K562 (cell line): ENCODE data around the gene C1orf116. TPM values are rescaled to one million over a fixed set of nuclear protein-coding genes. Genes with fewer than 3 reads are reported as not detected.
A peak's percentile ranks its signal among the peaks of the same experiment; 100 is the strongest.

Experiments used
- ATAC-seq: fragments of 200-7000 bp; cut with Tn5 transposase; 3 replicates; pipeline ENCODE4 v1.9.1; 2020; ENCODE audit warnings: moderate library complexity
- BruUV-seq: library from RNA; stranded (reverse); fragments of 400-500 nt; replicated peaks from 2 replicates; lab custom pipeline; 2021; lab: Mats Ljungman, UMichigan
- CTCF ChIA-PET: fragments of 300-600 bp; formaldehyde crosslinking; extraction: SDS; loops from one replicate; lab custom pipeline; 2021; ENCODE audit warnings: low intra/inter-chr PET ratio; lab: Yijun Ruan, JAX
- POLR2A ChIA-PET: fragments of 300-600, 350-650 bp; sonication (Branson Sonifier 250); formaldehyde crosslinking; extraction: SDS; loops from one replicate; lab custom pipeline; 2021; ENCODE audit warnings: antibody characterized with exemption, inconsistent platforms; lab: Yijun Ruan, JAX
- DNase-seq, 4 experiments: peaks; one replicate each; pipeline versions ENCODE4 v3.0.0 to v3.0.0-alpha.2; 2011 to 2018; ENCODE audit warnings: low spot score in 3 of 4, mixed read lengths in 3 of 4; ENCODE audit errors: extremely low read depth in 1 of 4
- FAIRE-seq: peaks from 2 replicates; lab custom pipeline; 2011; peaks lifted over from hg19 to GRCh38; lab: Jason Lieb, UNC
- H2AFZ ChIP-seq: 2 replicates; pipeline ENCODE4 v1.6.0; 2011; ENCODE audit warnings: low read depth, low read length, control low read depth, inconsistent platforms
- H3K27ac ChIP-seq: fragments of 200-600 bp; 3 replicates; pipeline ENCODE4 v1.8.0; 2011; ENCODE audit warnings: low read depth, mild to moderate bottlenecking, control low read depth, inconsistent platforms, low read length, moderate library complexity, mixed read lengths; ENCODE audit errors: extremely low read depth
- H3K27me3 ChIP-seq, 2 experiments: fragments of 300-600 bp in 1 of 2; 2 replicates in 1 of 2; 3 replicates in 1 of 2; pipeline versions ENCODE4 v1.6.0 to v1.8.0; 2011; ENCODE audit warnings: inconsistent platforms in 2 of 2, low read length in 2 of 2, mild to moderate bottlenecking in 1 of 2, mixed read lengths in 1 of 2, moderate library complexity in 1 of 2; ENCODE audit not compliant: control insufficient read depth in 2 of 2, insufficient read depth in 2 of 2
- H3K36me3 ChIP-seq: fragments of 300-600 bp; 3 replicates; pipeline ENCODE4 v1.8.0; 2011; ENCODE audit warnings: mild to moderate bottlenecking, low read length, inconsistent platforms; ENCODE audit not compliant: control insufficient read depth, insufficient read depth
- H3K4me1 ChIP-seq, 2 experiments: fragments of 200-600 bp in 1 of 2; replicated peaks in 1 of 2; 2 replicates in 1 of 2; 3 replicates in 1 of 2; pipeline versions ENCODE4 v1.5.1 to v1.8.0; 2011; ENCODE audit warnings: inconsistent platforms in 2 of 2, low read length in 2 of 2, mild to moderate bottlenecking in 1 of 2, mixed read lengths in 1 of 2, moderate library complexity in 1 of 2; ENCODE audit not compliant: control insufficient read depth in 2 of 2, insufficient read depth in 2 of 2
- H3K4me2 ChIP-seq: 2 replicates; pipeline ENCODE4 v1.6.1; 2011; ENCODE audit warnings: low read length, control low read depth, inconsistent platforms, mixed read lengths; ENCODE audit not compliant: insufficient read depth
- H3K4me3 ChIP-seq: fragments of 200-600 bp; sonication (generic), shearing (Covaris generic); 2 replicates; pipeline ENCODE4 v1.5.1; 2016; ENCODE audit warnings: control low read depth, inconsistent platforms
- H3K79me2 ChIP-seq: fragments of 200-600 bp; 3 replicates; pipeline ENCODE4 v1.8.0; 2011; ENCODE audit warnings: low read length, inconsistent platforms; ENCODE audit not compliant: control insufficient read depth, insufficient read depth
- H3K9ac ChIP-seq, 2 experiments: 2 replicates each; pipeline versions ENCODE4 v1.6.0 to v1.6.1; 2011; ENCODE audit warnings: low read depth in 2 of 2, low read length in 2 of 2, control low read depth in 1 of 2, inconsistent platforms in 1 of 2, mild to moderate bottlenecking in 1 of 2, mixed read lengths in 1 of 2; ENCODE audit not compliant: insufficient read depth in 1 of 2
- H3K9me1 ChIP-seq: one replicate; pipeline ENCODE4 v1.6.0; 2011; ENCODE audit warnings: inconsistent platforms, mild to moderate bottlenecking, low read length, moderate library complexity; ENCODE audit not compliant: control insufficient read depth, insufficient read depth
- H3K9me3 ChIP-seq: replicated peaks from 2 replicates; pipeline ENCODE4 v1.5.1; 2011; ENCODE audit warnings: low read depth, low read length, inconsistent platforms; ENCODE audit not compliant: control insufficient read depth, insufficient read depth
- H4K20me1 ChIP-seq: replicated peaks from 2 replicates; pipeline ENCODE4 v1.6.1; 2011; ENCODE audit warnings: low read length, inconsistent platforms, mixed read lengths; ENCODE audit not compliant: control insufficient read depth, insufficient read depth
- CBX3 ChIP-seq, 2 experiments: IDR thresholded peaks; 1 replicate in 1 of 2; 2 replicates in 1 of 2; pipeline ENCODE4 v1.6.1; 2012; ENCODE audit warnings: inconsistent platforms in 2 of 2, low read length in 2 of 2, borderline replicate concordance in 1 of 2, control low read depth in 1 of 2
- EHMT2 ChIP-seq: fragments of 450-650 bp; IDR thresholded peaks from 2 replicates; pipeline ENCODE4 v1.6.1; 2018; ENCODE audit warnings: antibody characterized with exemption
- MYBL2 ChIP-seq, 2 experiments: fragments of 450-650 bp in 1 of 2; sonication (generic) in 1 of 2; formaldehyde crosslinking in 1 of 2; IDR thresholded peaks; 2 replicates each; pipeline versions ENCODE4 v1.6.1 to v1.8.1; 2017 to 2022; ENCODE audit warnings: borderline replicate concordance in 1 of 2, inconsistent platforms in 1 of 2, low read depth in 1 of 2, mild to moderate bottlenecking in 1 of 2, missing genetic modification reagents in 1 of 2, moderate library complexity in 1 of 2
- NRF1 ChIP-seq, 2 experiments: fragments of 450-650 bp; IDR thresholded peaks in 1 of 2; conservative IDR thresholded peaks in 1 of 2; 2 replicates each; pipeline ENCODE4 v1.6.1; 2014; ENCODE audit warnings: mild to moderate bottlenecking in 2 of 2
- SIX5 ChIP-seq, 2 experiments: IDR thresholded peaks; 2 replicates each; pipeline ENCODE4 v1.6.1; 2011; ENCODE audit warnings: low read length in 2 of 2, borderline replicate concordance in 1 of 2, low read depth in 1 of 2, mild to moderate bottlenecking in 1 of 2, moderate library complexity in 1 of 2; ENCODE audit not compliant: insufficient read depth in 1 of 2
- SLC30A9 ChIP-seq: fragments of 250-450 bp; sonication (Bioruptor Pico); IDR thresholded peaks from 2 replicates; pipeline ENCODE4 v1.8.0; 2022; ENCODE audit warnings: mild to moderate bottlenecking, moderate library complexity
- TSC22D4 ChIP-seq: fragments of 450-650 bp; IDR thresholded peaks from 2 replicates; pipeline ENCODE4 v1.6.1; 2016; ENCODE audit warnings: missing genetic modification characterization, missing biosample characterization, control low read depth
- XRCC5 ChIP-seq: fragments of 200-400 bp; formaldehyde crosslinking; IDR thresholded peaks from 2 replicates; pipeline ENCODE4 v1.6.1; 2017; ENCODE audit warnings: low read depth, mild to moderate bottlenecking, low read length
- ZNF224 ChIP-seq: sonication (generic); formaldehyde crosslinking; IDR thresholded peaks from 2 replicates; pipeline ENCODE4 v1.8.0; 2022; ENCODE audit warnings: mild to moderate bottlenecking, missing genetic modification reagents
- WGBS: fragments of 100-300 bp; shearing (Covaris generic); methylation state at CpG from one replicate; pipeline ENCODE4 v1.1.6; 2016; ENCODE audit warnings: low coverage, mixed read lengths; ENCODE audit not compliant: insufficient coverage; ENCODE audit errors: missing lambda C conversion rate; 5-methylcytosine and 5-hydroxymethylcytosine counted together
- in situ Hi-C: fragments of 300-500 bp; cut with MboI; formaldehyde crosslinking; loops from 4 replicates; pipeline ENCODE4 v1.15.0; 2018; ENCODE audit warnings: inconsistent platforms, mixed read lengths
- intact Hi-C: fragments of 100-400 bp; cut with micrococcal nuclease; formaldehyde crosslinking; loops from 2 replicates; pipeline ENCODE4 v1.14.2; 2022
- polyA plus RNA-seq, 8 experiments: library from polyadenylated mRNA; depleted of rRNA in 4 of 8; stranded (reverse) in 5 of 8; unstranded in 3 of 8; fragments of >200 nt; fragmentation: Nextera tagmentation in 2 of 8; fragmentation: Illumina TruSeq in 1 of 8; extraction: Ambion mirVana in 2 of 8; extraction: Trizol in 1 of 8; gene quantifications; 2 replicates each; pipeline versions ENCODE4 v1.2.1 to v1.2.3, GENCODE V29; 2011 to 2014; ENCODE audit warnings: inconsistent platforms in 1 of 8, missing spikeins in 1 of 8
- total RNA-seq, 7 experiments: library from RNA; depleted of rRNA in 6 of 7; stranded (reverse); fragments of >200 nt in 6 of 7; fragmentation: Illumina TruSeq in 2 of 7; extraction: Trizol in 2 of 7; gene quantifications; 2 replicates each; pipeline versions ENCODE4 v1.2.1 to v1.2.3, GENCODE V29; 2011 to 2021; ENCODE audit warnings: low replicate concordance in 1 of 7
- TF ChIP-seq, protein P1 (sequence below): fragments of 450-650 bp; formaldehyde crosslinking; IDR thresholded peaks from 2 replicates; pipeline ENCODE4 v1.4.0; 2020; ENCODE audit warnings: mild to moderate bottlenecking
- TF ChIP-seq, protein P2 (sequence below): sonication (generic); formaldehyde crosslinking; IDR thresholded peaks from 2 replicates; pipeline ENCODE4 v1.8.1; 2023; ENCODE audit warnings: missing genetic modification reagents, mild to moderate bottlenecking, borderline replicate concordance
- TF ChIP-seq, protein P3 (sequence below): fragments of 450-650 bp; IDR thresholded peaks from 2 replicates; pipeline ENCODE4 v1.6.1; 2016

The C1orf116 gene
- total and polyA plus RNA-seq, 9 of the 15 experiments (the other 6 are each of a cell fraction or from before 2014, with no cell fraction given) = 0.62 to 3.0 (median 0.95) TPM

DNA sequence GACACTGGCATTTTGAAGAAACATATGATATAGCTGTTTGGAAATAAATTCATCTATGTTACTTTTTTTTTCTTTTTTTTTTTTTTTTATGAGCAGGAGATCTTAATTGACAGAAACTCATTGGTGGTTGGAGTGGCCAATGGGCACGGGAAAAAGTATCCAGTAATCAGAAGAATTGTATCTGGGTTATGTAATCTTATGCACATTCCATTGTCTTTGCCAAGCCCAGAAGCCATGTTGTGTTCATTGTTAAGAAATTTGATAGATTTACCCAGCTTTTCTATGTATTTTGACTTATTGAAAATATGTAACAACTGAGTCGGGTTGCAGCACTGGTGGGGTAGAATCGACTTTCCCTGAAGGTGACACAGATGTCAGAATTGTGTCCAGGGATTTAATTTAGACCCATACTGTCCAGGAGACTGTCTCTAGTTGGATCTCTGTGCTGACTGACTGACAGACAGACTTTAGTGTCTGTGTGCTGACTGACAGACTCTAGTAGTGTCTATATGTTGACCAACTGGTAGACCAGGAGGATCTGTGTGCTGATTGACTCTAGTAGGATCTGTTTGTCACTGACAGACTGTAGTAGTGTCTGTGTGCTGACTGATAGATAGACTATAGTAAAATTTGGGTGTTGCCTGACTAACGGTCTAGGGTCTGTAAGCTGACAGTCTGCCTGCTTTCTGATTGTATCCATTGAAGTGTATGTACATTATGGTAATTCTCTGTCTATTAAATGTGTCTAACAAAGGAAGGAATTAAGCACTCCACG lies 43.8 kb upstream of the C1orf116 start:
- DNase-seq (peak; percentile 33 to 47 (median 44)), FAIRE-seq (peak; percentile 58), ATAC-seq (peak; percentile 55)
- no peak overlapping the region for H3K9ac ChIP-seq
- H3K36me3 ChIP-seq = peaks cover 17% of the 10 kb centered on the region; the same call in 2 of the 3 replicates
- H3K4me2 ChIP-seq = no peak overlapping the region
- in situ Hi-C loops = loop anchor here (10.0 kb wide), 1 partner anchor 142 kb away; no protein-coding TSS in a partner anchor
- no peaks in the 10 kb centered on the region for H3K27me3 ChIP-seq
- 46% methylated on average over 5 of the region's 5 CpGs for WGBS
- H3K9me1 ChIP-seq = no peaks in the 10 kb centered on the region
- intact Hi-C loops = loop anchor here (2.0 to 10.0 kb wide), 5 partner anchors 56 to 602 kb away; partner anchors contain the start of gene IKBKE
- no peak overlapping the region for H2AFZ ChIP-seq
- CTCF ChIA-PET = interaction anchor here (0.6 to 3.0 kb wide), 3 partner anchors 20 to 141 kb away, joined by 3 to 34 read pairs (median 17); partner anchors contain the start of gene YOD1
- POLR2A ChIA-PET = interaction anchor here (1.1 to 1.2 kb wide), 2 partner anchors 10 to 23 kb away, joined by 3 to 4 read pairs; partner anchors contain the start of gene PFKFB2
- no peaks in the 10 kb centered on the region for H3K79me2 ChIP-seq
- H3K4me1 ChIP-seq = peaks cover 0 to 10% of the 10 kb centered on the region in 2 experiments; a peak in 2 of 5 replicates
- BruUV-seq = no TSS peak
- no peaks in the 10 kb centered on the region for H4K20me1 ChIP-seq
- H3K9me3 ChIP-seq = no peaks in the 10 kb centered on the region
- H3K27ac ChIP-seq = no peak overlapping the region
- H3K4me3 ChIP-seq = no peak overlapping the region
- TF ChIP-seq, protein P1, sequence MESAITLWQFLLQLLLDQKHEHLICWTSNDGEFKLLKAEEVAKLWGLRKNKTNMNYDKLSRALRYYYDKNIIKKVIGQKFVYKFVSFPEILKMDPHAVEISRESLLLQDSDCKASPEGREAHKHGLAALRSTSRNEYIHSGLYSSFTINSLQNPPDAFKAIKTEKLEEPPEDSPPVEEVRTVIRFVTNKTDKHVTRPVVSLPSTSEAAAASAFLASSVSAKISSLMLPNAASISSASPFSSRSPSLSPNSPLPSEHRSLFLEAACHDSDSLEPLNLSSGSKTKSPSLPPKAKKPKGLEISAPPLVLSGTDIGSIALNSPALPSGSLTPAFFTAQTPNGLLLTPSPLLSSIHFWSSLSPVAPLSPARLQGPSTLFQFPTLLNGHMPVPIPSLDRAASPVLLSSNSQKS (CRISPR knock-in tag) = no peak
- no peak for TF ChIP-seq SLC30A9
- no peak for TF ChIP-seq TSC22D4
- TF ChIP-seq MYBL2 (IDR thresholded peaks at IDR 0.05; ENCODE audit: low read depth) = no peak
- TF ChIP-seq MYBL2 (CRISPR knock-in tag; IDR thresholded peaks at IDR 0.05; ENCODE audit: borderline replicate concordance) = no peak
- no peak for TF ChIP-seq XRCC5
- TF ChIP-seq CBX3 (IDR thresholded peaks at IDR 0.05; ENCODE audit: borderline replicate concordance in 1 of 2, low read length in 2 of 2) = 0 out of 3 replicates have a peak, but pooled peaks of 1 of the 2 experiments have one; percentile 23
- TF ChIP-seq, protein P2, sequence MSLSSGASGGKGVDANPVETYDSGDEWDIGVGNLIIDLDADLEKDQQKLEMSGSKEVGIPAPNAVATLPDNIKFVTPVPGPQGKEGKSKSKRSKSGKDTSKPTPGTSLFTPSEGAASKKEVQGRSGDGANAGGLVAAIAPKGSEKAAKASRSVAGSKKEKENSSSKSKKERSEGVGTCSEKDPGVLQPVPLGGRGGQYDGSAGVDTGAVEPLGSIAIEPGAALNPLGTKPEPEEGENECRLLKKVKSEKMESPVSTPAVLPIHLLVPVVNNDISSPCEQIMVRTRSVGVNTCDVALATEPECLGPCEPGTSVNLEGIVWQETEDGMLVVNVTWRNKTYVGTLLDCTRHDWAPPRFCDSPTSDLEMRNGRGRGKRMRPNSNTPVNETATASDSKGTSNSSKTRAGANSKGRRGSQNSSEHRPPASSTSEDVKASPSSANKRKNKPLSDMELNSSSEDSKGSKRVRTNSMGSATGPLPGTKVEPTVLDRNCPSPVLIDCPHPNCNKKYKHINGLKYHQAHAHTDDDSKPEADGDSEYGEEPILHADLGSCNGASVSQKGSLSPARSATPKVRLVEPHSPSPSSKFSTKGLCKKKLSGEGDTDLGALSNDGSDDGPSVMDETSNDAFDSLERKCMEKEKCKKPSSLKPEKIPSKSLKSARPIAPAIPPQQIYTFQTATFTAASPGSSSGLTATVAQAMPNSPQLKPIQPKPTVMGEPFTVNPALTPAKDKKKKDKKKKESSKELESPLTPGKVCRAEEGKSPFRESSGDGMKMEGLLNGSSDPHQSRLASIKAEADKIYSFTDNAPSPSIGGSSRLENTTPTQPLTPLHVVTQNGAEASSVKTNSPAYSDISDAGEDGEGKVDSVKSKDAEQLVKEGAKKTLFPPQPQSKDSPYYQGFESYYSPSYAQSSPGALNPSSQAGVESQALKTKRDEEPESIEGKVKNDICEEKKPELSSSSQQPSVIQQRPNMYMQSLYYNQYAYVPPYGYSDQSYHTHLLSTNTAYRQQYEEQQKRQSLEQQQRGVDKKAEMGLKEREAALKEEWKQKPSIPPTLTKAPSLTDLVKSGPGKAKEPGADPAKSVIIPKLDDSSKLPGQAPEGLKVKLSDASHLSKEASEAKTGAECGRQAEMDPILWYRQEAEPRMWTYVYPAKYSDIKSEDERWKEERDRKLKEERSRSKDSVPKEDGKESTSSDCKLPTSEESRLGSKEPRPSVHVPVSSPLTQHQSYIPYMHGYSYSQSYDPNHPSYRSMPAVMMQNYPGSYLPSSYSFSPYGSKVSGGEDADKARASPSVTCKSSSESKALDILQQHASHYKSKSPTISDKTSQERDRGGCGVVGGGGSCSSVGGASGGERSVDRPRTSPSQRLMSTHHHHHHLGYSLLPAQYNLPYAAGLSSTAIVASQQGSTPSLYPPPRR (CRISPR knock-in tag) = no peak
- TF ChIP-seq ZNF224 (CRISPR knock-in tag) = no peak
- no peak for TF ChIP-seq NRF1 (conservative IDR thresholded peaks at IDR 0.05 in 1 of 2, IDR thresholded peaks at IDR 0.05 in 1 of 2)
- TF ChIP-seq SIX5 (IDR thresholded peaks at IDR 0.05; ENCODE audit: borderline replicate concordance in 1 of 2, insufficient read depth in 1 of 2, low read depth in 1 of 2, low read length in 2 of 2) = no peak
- TF ChIP-seq, protein P3, sequence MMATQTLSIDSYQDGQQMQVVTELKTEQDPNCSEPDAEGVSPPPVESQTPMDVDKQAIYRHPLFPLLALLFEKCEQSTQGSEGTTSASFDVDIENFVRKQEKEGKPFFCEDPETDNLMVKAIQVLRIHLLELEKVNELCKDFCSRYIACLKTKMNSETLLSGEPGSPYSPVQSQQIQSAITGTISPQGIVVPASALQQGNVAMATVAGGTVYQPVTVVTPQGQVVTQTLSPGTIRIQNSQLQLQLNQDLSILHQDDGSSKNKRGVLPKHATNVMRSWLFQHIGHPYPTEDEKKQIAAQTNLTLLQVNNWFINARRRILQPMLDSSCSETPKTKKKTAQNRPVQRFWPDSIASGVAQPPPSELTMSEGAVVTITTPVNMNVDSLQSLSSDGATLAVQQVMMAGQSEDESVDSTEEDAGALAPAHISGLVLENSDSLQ = peak; percentile 41; the same call in 1 of the 2 replicates
- peak; percentile 66 for TF ChIP-seq EHMT2
